GOT3 (cell line): Measurements from ENCODE around the gene LONP1.
"Not testable (repeated sequence)": the region's sequence is repeated elsewhere in the genome, so short reads cannot be mapped to it uniquely, and the experiment has no call there.

Experiments
- DNase-seq: peaks from one replicate; lab custom pipeline; 2025; ENCODE audit warnings: mixed read lengths; lab: John Stamatoyannopoulos, UW

The LONP1 gene

DNA sequence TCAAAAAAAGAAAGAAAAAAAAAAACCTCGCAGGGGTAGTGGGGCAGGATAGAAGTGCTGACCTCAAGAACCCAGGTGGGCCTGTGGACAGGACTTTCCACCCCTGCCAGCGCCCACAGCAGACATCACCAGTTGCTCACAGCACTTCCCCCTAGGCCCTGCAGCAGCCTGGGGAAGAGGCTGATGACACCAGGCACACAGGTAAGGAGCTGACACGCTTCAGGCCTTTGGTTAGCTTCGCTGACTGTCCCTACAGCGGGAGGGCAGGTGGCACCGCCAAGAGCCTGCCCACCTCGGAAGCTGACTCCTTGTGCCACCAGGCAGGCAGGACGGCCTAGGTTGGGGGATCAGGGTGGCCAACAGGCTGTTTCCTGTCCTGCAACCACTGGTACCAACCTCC, 8.9 kb downstream of the LONP1 start:
- DNase-seq, result no peak

DNA sequence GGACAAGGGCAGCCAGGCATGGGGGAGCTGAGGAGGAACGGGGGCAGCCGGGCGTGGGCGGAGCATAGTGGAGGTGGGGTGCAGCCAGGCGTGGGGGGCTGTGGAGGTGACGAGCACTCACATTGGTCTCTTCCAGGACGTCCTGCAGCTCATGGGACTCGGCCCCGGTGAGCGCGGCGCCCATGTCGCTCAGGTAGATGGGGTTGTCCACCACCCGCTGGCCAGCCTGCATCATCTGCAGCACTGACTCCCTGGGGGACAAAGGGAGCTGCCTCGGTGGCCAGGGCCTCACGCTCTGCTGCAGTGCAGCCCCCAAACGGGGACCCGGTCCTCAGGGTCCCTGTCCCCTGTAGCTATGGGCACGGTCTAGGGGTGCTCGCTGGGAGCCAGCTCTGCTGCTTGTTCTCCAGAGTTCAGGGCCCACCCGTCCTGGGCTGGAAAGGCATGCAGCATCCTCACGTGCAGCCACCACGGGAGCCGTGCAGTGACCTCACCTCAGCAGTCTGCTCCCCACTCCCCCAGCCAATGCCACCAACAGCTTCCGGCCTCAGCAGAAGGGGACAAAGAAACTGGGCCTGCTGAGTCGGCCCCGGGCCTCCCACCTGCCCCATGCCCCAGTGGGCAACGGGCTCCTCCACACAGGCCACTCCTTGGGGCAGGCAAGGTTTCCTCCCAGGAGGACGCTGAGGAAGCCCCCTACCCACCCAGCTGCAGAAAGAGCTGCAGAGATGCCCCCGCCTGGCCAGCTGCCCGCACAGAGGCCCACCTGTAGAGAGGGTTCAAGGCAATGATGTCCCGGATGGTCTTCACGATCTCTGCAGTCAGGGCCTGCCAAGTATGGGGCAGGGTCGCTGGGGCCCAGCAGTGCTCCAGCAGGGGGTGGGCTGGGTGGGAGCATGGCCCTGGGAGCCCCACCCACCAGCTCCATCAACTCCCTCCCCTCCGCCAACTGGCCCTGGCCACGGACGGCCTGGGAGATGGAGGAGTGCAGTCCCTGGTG, 12.1 kb downstream of the LONP1 start:
- no peak for DNase-seq

DNA sequence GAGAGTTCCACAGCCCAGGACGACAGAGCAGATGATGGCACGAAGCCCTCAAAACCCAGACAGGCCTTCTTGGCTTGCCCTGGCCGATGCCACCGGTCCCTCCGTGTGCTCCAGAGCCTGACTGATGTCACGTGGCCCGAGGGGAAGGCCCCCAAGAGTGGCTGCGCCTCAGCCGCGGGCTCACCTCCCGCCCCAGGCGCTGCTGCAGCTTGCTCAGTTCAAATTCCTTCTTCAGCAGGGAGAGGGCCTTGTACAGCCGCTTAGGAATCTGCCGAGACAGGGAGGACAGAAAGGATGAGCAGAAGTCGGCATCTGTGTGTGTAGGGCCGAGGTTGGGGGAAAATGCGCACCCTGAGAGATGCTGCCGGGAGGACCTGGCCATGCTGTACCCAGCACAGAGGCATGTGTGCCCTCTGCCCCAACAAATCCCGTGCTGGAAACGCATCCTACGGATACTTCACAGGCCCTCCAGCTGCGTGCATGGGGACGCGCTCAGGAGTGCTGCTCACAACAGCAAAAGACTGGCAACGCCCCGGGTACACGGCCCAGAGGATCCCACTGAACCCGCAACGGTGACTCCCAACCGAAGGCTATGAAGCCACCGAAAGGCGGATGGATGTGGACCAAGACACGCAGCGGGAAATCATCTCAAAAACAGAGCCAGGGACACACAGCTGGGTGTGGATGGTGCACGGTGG, 12.9 kb downstream of the LONP1 start:
- no peak for DNase-seq

DNA sequence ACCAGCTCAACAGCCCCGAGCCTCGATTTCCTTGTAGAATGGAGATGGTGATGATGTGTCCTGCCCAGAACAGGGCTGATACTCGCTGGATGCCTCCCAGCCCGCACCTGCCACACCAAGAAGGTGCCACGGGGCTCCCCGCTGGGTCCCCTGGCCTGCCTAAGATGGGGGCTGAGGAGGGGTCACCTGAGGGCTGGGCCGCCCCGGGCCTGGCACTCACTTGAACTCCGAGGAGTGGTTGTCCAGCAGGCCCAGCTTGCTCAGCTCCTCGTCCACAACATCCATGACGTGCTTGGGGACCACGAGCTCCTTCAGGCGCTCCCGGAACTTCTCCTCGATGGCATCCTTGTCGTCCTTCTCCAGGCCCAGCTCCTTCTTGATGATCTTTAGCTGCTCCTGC, 14.4 kb downstream of the LONP1 start:
- DNase-seq, result no peak

DNA sequence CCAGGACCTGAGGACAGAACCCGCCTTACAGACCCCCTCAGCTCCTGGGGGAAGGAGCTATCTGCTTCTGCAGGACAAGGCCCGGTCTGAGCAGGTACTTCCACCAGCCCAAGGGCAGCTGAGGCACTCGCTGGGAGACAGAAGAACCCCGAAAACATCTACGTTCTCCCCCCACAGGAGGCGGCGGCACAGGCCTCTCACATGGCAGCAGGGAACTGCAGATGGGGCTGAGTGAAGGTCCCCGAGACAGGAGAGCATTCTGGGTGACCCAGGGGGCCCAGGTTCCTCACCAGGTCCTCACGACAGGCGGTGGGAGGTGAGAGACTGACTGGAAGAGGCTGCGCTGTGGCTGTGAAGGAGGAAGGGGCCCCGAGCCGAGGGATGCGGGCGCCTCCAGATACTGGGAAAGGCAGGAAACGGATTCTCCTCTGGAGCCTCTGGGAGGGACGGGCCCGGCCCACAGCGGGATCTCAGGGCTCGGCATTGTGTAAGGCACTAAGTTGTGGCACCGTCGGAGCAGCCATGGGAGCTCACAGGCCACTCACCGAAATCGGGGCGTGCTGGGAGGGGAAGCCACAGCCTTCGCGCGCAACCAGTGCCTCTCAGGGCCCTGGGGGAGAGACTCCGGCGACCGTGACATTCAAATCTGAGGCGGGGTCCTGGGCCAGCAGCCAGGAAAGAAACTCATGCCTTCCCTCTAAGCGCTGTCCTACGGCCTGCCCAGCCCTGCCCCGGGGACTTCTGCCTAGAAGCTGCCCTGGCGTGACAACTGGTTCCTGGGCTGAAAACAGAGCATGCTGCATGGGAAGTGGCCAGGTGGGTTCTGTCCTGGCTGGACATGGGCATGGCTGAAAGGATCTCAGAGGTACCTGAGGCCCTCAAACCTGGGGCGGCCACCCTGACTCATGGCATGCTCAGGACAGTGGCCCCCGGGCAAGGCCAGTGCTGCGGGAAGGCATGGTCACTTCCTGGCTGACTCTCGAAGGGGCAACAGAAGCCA, 15.8 kb downstream of the LONP1 start:
- no peak for DNase-seq

DNA sequence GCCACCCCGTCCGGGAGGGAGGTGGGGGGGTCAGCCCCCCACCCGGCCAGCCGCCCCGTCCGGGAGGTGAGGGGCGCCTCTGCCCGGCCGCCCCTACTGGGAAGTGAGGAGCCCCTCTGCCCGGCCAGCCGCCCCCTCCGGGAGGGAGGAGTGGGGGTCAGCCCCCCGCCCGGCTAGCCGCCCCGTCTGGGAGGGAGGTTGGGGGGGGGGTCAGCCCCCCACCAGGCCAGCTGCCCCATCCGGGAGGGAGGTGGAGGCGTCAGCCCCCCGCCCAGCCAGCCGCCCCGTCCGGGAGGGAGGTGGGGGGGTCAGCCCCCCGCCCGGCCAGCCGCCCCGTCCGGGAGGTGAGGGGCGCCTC, 17.9 kb downstream of the LONP1 start:
- not testable (repeated sequence) for DNase-seq

DNA sequence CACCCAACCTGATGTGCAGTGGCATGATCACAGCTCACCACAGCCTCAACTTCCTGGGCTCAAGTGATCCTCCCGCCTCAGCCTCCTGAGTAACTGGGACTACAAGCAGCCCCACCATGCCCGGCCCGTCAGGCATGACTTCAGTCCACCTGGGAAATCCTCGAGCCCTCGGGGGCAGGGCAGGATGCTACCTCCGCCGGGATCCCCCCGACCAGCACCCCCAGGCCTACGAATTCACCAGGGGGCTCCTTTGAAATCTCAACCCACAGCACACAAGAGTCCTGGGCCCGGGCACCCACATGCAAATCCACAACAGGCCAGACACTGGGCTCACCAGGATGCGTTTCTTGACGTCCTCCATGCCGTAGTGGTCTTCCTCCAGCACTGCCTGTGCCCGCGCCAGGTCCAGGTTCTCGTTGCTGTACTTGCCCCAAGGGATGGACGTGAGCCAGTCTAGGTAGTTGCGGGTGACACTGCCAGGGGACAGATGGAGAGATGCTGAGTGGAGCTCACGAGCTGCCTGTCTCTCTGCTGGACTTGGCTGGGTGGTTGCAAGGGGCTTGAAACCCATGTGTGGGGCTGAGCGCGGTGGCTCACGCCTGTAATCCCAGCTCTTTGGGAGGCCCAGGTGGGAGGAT, 19.4 kb downstream of the LONP1 start:
- no peak for DNase-seq

DNA sequence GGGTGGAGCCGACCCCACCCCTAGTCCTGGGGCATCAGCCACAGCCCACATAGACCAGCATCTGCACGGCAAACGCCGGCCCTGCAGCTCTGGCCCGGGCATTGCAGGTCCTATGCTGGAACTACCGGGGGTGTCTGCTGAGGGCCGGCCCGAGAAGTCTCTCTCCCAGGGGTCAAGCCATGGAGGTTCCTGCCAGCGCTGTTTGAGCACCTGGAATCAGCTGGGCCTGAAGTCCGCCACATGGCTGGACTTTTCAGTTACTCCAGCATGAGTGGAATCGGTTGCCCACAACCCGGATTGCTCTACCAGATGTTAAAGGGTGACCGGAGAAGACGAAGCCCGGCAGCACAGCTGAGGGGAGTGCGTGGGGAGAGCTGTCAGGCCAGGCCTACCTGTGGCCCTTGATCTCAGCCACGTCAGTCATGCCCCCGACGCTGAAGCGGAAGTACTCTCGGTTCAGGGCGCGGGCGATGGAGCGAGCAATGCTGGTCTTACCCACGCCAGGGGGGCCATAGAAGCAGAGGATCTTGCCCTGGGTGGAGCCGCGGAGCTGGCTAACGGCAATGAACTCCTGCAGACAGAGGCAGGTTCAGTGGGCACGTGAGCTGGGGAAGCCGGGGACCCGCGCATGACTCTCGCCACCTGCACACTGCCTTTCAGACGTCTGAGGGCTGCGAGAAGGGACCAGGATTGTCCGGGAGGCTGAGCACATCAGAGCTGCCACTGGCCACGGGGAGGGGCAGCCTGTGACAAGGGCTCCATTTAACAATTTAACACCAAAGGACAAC, 21.1 kb downstream of the LONP1 start:
- DNase-seq, result no peak

DNA sequence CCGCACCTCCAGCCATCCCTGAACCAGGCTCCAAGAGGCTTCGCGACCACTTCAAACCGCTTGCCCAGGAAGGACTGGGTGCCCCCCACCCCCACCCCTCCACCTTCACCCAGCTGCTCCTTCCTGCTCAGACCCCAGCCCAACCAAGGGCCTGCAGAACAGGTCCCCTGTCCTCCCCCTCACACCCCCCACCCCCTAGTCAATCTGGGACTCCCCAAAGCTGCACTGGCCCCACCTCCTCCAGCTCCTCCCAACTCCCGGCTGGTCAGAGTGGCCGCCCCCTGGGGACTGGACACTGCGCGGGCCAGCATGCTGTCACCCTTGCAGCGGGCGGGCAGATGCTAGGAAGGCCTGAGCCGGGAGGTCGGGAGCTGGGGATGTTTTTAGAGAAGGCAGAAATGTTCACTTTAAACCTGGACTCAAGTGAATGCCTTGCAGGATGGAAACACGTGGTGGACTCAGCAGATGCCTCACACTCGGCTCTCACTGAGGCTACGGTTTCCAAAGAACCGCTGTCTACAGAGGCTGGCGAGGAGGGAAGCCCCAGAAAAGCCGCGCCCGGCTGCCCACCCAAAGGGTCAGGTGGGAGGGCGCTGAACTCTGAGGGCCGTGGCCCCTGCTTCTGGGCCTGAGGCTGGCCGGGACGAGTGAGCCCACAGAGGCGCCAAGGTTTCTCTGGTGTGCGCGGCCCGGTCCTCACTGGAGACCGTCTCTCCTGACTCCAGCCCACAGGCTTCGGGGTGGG, 21.9 kb downstream of the LONP1 start:
- no peak for DNase-seq

DNA sequence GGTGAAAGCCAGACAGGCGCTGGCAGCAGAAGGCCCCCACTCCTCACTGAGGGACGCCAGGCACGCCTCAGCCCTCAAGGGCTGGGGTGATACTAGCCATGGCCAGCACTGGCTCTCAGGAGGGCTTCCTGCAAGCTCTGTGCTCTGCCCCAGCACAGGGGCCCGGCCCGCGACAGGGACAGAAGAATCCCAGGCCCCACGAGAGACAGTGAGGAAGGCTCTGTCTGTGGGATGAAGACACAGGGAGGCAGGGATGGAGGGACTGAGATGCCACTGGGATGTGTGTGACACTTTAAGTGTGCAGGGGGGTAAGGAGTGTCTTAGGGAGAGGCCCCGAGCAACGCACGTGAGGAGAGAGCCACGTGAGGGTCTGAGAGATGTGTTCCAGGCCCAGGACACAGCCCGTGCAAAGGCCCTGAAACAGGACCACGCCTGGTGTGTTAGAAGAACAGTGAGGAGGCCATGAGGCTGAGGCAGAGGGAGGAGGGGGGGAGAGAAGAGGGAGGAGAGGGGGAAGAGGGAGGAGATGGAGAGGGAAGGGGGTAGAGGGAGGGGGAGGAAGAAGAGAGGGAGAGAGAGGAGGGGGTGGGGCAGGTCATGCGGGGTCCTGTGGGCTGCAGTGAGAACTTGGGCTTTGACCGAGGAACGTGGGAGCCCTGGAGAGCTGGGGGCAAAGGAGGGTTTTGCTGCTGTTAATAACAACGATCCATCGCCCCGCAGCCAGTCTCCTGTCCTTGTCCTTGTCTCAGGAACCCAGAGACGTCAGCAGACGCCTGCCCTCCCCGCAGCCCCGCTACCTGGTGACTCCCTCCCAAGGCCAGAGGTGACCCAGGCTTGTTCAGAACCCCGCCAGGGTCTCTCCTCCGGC, 22.7 kb downstream of the LONP1 start:
- no peak for DNase-seq

DNA sequence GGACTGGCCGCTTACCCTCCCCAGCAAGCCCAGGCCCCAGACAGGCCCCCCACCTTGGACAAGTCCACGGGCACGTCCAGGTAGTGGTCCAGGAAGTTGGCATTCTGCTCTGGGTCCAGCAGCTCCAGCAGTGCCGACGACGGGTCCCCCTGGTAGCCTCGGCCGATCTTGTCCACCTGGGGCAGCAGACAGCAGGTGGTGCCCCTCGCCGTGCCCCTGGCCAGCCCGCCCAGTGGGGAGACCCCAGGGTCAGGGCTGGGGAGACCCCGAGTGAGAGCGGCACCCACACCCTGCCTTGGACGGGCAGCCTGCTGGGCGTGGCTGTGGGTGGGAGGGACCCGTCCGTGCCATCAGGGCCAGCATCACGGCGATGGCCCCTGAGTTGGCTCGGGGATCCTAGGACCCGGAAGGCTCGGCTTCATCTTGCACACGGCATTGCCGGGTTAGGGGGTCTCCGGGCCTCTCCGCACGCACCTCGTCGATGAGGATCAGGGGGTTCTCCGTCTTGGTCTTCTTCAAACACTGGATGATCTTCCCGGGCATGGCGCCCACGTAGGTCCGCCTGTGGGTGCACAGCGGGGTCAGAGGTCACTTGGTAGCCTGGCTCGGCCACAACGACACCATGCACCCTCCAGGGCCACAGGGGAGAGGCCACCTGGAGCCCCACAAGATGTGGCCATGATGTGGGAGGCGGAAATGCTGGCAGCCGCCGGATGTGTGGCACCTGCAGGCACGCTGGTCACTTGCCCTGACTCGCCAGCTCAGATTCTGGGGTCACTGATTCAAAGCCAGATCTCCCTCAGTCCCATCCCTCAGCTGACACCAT, 23.5 kb downstream of the LONP1 start:
- DNase-seq, result no peak

DNA sequence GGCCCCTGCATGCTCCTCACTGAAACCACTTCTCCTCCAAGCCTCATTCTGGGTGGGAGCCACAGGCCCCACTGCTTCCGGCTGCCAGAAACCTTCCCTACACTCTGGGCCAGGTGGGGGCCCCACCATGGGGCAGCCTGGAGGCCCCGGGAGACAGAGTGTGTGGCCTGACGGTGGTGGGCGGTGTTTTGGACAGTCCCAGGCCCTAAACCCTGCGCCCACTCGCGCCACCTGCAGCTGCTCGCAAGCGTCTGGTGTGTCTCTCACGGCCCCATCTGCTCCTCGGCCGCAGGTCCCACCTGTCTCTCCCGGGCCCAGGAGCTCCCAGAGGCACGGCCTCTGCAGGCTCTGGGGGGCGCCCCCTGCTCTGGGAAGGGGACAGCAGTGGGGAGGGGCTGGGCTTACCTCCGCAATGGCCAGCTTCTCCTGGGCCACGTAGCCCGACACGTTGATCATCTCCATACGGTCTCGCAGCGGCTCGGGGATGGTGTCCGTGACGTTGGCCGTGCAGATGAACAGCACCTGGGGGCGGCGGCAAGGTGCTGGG, 24.2 kb downstream of the LONP1 start:
- no peak for DNase-seq

DNA sequence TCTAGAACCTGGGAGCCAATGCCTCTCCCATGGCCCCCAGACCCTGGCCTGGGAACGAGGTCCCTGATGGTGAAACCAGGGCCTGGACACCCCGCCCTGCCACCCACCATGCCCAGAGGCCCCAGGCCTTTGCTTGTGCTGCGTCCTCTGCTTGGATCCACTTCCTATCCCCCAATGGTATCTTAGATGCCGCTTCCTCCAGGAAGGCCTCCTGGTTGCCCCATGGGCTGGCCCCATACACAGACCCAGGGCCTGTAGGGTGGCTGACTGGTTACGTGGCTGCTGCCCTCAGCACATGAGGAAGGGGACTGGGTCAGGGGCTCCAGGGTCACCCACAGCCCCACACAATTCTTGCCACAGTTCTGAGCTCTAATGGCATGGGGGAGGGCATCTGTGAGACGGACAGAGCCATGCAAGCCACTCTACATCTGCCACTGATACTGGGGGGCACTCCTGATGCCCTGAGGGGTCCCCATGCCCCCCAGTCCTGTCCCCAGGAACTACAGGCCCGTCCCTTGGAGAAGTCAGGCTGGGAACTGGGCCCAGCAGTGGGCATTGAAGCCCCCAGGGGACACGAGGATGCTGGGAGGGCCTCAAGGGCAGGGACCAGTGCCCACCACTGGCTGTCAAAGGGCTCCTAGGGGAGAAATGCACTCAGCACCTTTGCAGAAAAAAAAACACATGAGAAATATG, 24.8 kb downstream of the LONP1 start:
- no peak for DNase-seq

DNA sequence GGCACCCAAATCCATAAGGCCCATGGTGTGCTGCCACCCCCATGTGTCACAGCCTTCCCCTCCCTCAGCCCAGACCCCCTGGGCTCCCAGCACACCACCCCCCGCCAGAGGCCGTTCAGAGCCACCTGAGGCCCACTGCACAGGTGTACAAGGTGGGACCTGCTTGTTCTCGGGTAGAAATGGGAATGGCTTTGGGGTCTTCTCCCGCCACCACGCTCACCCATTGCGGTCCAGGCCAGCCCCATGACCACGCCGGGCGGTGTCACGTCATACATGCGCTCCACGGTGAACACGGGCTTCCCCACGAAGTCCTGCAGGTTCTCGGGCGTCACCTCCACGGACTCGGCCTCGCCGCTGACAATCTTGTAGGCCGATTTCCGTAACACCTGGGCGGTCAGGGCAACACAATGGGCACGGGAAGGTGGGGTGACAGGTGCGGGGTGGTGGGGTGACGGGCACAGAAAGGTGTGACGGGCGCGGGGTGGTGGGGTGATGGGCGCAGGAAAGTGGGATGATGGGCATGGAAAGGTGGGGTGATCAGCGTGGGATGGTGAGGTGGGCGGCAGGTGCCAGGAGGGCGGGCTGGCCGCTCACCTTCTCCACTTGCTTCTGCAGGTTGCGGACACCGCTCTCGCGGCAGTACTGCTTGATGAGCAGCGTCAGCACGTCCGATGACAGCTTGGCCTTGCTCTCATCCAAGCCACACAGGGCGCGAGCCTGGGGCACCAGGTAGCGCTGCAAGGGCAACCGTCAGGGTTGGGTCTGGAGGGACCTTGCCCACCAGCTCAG, 25.6 kb downstream of the LONP1 start:
- DNase-seq, result no peak

DNA sequence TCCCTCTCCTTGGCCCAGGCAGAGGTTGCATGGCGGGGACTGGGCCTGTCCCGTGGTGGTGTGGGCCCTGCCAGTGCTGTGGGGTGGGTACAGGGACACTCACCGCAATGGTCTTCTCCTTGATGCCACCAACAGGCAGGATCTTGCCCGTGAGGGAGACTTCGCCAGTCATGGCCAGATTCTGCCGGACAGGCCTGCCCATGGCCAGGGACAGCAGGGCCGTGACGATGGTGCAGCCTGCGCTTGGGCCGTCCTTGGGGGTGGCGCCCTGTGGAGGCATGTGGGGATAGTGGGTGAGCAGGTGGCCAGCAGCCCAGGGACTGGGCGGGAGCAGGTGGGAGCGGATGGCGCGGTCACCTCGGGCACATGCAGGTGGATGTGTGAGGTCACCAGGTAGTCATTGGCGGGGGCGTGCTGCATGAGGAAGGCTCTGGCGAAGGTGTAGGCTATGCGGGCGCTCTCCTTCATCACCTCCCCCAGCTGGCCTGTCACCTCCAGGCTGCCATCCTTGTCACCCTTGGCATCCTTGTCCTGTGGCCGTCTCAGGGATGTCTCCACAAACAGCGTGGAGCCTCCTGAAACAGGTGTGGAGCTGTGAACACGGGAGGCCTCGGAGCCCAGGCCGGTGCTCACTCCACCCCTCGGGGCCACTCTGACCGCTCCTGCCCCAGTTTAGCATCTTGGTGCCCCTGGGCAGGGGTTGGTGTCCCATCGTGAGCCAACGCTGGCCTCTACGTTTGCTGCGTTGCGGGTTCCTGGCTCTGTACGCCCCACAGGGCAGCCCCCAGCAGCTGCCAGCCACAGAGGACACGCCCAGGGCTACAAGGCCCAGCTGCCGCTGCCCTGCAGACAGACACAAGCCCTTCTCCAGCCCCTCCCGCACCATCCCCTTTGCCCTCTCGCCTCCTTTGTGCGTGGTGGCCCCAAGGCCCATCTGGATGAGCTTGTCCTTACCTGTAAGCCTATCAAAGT, 26.5 kb downstream of the LONP1 start:
- no peak for DNase-seq
